ENCODE data around the gene ANKRD33B.

ANKRD33B gene

GRCh38 chr5:10675177-10675700 lies 111.4 kb downstream of the ANKRD33B start:
- H3K36me3 ChIP-seq, result peaks cover 43% of the 10 kb centered on the region
- H3K4me3 ChIP-seq, result no peak overlapping the region
- H3K4me2 ChIP-seq, result no peak overlapping the region
- no peaks in the 10 kb centered on the region for H4K20me1 ChIP-seq
- no peaks in the 10 kb centered on the region for H3K9me3 ChIP-seq
- H3K9ac ChIP-seq, result no peak overlapping the region
- no peak overlapping the region for H3K27ac ChIP-seq
- H3K27me3 ChIP-seq, result no peaks in the 10 kb centered on the region
- TF ChIP-seq Cebpa-rat (IDR thresholded peaks at IDR 0.05), result no peak
- peaks cover 2% of the 10 kb centered on the region; the same call in 1 of the 2 replicates for H3K4me1 ChIP-seq

DNA sequence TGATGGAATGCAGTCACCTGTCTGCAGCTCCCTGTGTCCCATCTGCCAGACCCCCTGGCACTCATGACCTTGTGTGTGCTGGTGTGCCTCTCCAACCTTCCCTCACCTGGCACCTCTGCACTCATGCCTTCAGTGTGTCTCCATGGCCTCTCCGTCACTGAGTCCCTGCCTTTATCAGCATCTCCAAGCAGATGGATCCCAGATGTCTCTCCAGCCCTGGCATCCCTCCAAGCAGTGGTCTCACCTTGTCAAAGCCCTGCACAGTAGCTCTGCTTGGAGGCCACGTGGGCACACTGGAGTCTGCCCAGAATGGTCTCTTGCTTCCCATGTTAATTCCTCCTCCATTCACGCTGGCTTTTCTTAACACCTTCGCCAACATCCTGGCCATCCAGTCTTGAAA lies 112.4 kb downstream of the ANKRD33B start:
- H4K20me1 ChIP-seq, result no peaks in the 10 kb centered on the region
- TF ChIP-seq Cebpa-rat (IDR thresholded peaks at IDR 0.05), result no peak

DNA sequence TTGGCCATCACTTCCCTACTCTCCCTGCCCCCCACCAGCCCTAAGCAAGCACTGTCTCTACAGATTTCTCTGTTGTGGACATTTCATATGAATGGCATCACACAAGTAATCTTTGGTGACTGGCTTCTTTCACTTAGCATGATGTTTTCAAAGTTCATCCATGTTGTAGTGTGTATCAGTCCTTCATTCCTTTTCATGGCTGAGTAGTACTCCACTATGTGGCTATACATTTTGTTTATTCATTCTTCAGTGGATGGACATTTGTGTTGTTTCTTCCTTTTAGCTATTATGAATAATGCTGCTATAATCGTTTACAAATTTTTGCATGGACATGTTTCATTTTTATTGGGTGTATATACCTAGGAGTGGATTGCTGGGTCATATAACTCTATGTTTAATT lies 113.1 kb downstream of the ANKRD33B start:
- H3K36me3 ChIP-seq, result peaks cover 60% of the 10 kb centered on the region
- H4K20me1 ChIP-seq, result no peaks in the 10 kb centered on the region
- H3K27me3 ChIP-seq, result no peaks in the 10 kb centered on the region

More for the DNA sequence above, 112.4 kb downstream of the ANKRD33B start:
- H3K27ac ChIP-seq, result no peak overlapping the region
- peaks cover 53% of the 10 kb centered on the region for H3K36me3 ChIP-seq
- H3K4me1 ChIP-seq, result peaks cover 12% of the 10 kb centered on the region
- no peak overlapping the region for H3K4me3 ChIP-seq
- H3K27me3 ChIP-seq, result no peaks in the 10 kb centered on the region
- no peaks in the 10 kb centered on the region for H3K9me3 ChIP-seq
- H3K4me2 ChIP-seq, result no peak overlapping the region
- no peak overlapping the region for H3K9ac ChIP-seq

DNA sequence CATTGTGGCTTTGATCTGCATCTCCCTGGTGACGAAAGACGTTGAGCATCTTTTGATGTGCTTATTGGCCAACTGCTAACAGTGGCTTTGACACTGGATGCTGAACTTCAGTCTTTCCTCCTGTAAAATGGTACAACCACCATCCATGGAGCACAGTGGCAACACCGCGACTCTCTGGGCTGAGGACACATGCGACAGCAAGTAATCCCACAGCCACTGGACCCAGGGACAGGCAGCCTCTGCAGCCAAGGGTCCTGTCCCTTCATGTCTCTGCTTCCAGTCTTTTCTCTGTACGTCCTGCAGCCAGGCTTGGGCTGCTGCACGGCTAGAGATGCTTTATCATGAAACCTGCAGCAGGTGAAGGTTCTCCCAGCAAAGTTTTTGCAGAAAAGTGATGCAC lies 113.7 kb downstream of the ANKRD33B start:
- peaks cover 25% of the 10 kb centered on the region for H3K4me1 ChIP-seq
- no peak for TF ChIP-seq Cebpa-rat (IDR thresholded peaks at IDR 0.05)
- peaks cover 66% of the 10 kb centered on the region for H3K36me3 ChIP-seq
- no peak overlapping the region for H3K27ac ChIP-seq
- H3K4me3 ChIP-seq, result no peak overlapping the region
- H3K4me2 ChIP-seq, result no peak overlapping the region
- H4K20me1 ChIP-seq, result peaks cover 3% of the 10 kb centered on the region; the same call in 1 of the 2 replicates
- no peak overlapping the region for H3K9ac ChIP-seq
- no peaks in the 10 kb centered on the region for H3K9me3 ChIP-seq
- no peaks in the 10 kb centered on the region for H3K27me3 ChIP-seq

More for the DNA sequence above, 113.1 kb downstream of the ANKRD33B start:
- no peak overlapping the region for H3K4me2 ChIP-seq
- no peak overlapping the region for H3K27ac ChIP-seq
- no peaks in the 10 kb centered on the region for H3K9me3 ChIP-seq
- H3K4me1 ChIP-seq, result peaks cover 19% of the 10 kb centered on the region
- H3K9ac ChIP-seq, result no peak overlapping the region
- TF ChIP-seq Cebpa-rat (IDR thresholded peaks at IDR 0.05), result no peak
- no peak overlapping the region for H3K4me3 ChIP-seq

GRCh38 chr5:10678244-10678643 lies 114.4 kb downstream of the ANKRD33B start:
- peaks cover 10% of the 10 kb centered on the region; the same call in 1 of the 2 replicates for H4K20me1 ChIP-seq
- peaks cover 32% of the 10 kb centered on the region for H3K4me1 ChIP-seq
- H3K9me3 ChIP-seq, result no peaks in the 10 kb centered on the region
- H3K4me2 ChIP-seq, result no peak overlapping the region
- peaks cover 73% of the 10 kb centered on the region for H3K36me3 ChIP-seq
- H3K27me3 ChIP-seq, result no peaks in the 10 kb centered on the region
- H3K4me3 ChIP-seq, result no peak overlapping the region
- no peak overlapping the region for H3K9ac ChIP-seq
- H3K27ac ChIP-seq, result no peak overlapping the region
- no peak for TF ChIP-seq Cebpa-rat (IDR thresholded peaks at IDR 0.05)

GRCh38 chr5:10679336-10679988 lies 115.6 kb downstream of the ANKRD33B start:
- Histone ChIP-seq H3K36me3 (peaks cover 81% of the 10 kb centered on the region), H3K4me2 (no peak overlapping the region), H3K4me3 (no peak overlapping the region), H3K27ac (no peak overlapping the region), H3K27me3 (no peaks in the 10 kb centered on the region), H3K9me3 (no peaks in the 10 kb centered on the region), H4K20me1 (peaks cover 22% of the 10 kb centered on the region; the same call in 1 of the 2 replicates), H3K4me1 (peaks cover 32% of the 10 kb centered on the region), H3K9ac (no peak overlapping the region)
- no peak for TF ChIP-seq Cebpa-rat (IDR thresholded peaks at IDR 0.05)

DNA sequence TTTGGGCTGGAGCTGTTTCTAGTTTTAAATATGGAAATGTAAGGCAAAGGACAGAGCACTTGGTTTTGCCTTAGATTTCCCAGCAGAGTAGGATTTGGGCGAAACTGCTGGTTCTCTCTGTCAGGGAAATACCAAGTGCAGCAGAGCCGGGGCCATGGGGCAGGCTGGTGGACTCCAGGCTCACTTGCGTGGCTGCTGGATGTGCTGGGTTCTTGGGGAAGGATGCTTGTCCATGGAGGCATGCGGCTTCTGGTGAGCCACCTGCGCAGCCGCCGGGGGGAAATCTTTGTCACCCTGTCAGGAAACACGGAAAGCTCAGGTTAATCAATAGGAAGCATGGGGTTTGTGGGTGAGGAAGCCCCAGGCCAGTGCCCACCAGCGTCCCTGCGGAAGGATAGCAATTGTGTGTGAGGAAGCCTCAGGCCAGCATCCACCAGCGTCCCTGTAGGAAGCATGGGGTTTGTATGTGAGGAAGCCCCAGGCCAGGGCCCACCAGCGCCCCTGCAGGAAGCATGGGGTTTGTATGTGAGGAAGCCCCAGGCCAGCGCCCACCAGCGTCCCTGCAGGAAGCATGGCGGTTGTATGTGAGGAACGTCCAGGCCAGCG lies 117.1 kb downstream of the ANKRD33B start:
- Histone ChIP-seq H3K9me3 (no peaks in the 10 kb centered on the region), H3K27ac (0 out of 2 replicates have a peak overlapping the region, but pooled peaks have one; percentile 70), H3K36me3 (peaks cover 96% of the 10 kb centered on the region), H3K4me1 (peaks cover 32% of the 10 kb centered on the region), H3K4me2 (peak overlapping the region; percentile 65), H3K4me3 (no peak overlapping the region), H3K27me3 (no peaks in the 10 kb centered on the region), H4K20me1 (peaks cover 36% of the 10 kb centered on the region; the same call in 1 of the 2 replicates), H3K9ac (no peak overlapping the region)
- no peak for TF ChIP-seq Cebpa-rat (IDR thresholded peaks at IDR 0.05)

- peaks cover 8% of the 10 kb centered on the region for H3K9me3 ChIP-seq
- H4K20me1 ChIP-seq, result peaks cover 36% of the 10 kb centered on the region; the same call in 1 of the 2 replicates
- H3K9ac ChIP-seq, result no peak overlapping the region
- no peak for TF ChIP-seq Cebpa-rat (IDR thresholded peaks at IDR 0.05)
- no peaks in the 10 kb centered on the region for H3K27me3 ChIP-seq
- H3K4me2 ChIP-seq, result peak overlapping the region; percentile 65
- peaks cover 96% of the 10 kb centered on the region for H3K36me3 ChIP-seq
- H3K4me1 ChIP-seq, result peaks cover 32% of the 10 kb centered on the region
- H3K4me3 ChIP-seq, result no peak overlapping the region
- H3K27ac ChIP-seq, result peak overlapping the region; percentile 70
These were observed 118.1 kb downstream of the ANKRD33B start for GRCh38 chr5:10681731-10682679.

DNA sequence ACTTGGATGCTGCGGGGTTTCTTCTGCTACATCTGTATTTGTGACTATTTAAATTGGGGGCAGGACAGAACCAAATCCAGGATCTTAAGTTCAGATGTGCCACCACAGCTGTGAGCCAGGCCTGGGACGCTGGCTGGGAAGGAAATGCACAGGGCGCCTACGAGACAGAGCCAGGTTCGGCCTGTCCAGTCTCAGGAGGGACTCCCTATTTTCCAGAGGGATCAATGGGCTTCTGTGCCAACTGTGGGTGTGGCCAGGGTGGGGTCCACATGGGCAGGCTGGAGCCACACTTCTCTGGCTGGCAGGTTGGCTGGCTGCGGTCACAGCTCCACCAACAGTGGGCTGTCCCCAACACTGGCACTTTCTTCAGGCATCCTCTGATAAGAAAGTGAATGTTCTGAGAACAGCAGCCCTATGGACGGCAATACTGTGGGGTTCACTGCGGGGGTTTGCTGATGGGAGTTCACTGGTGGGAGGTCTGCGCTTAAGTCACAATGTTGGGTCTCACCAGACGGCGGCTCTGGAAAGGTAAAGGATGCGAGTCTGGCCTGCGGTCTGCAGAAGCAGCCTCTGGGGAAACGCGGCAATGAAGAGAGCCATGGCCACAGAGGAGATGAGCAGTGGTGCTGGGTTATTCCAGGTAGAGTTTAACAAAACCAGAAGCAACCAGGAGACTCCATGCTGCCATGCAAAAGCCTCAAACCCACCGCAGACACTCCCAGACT lies 119.1 kb downstream of the ANKRD33B start:
- H3K27me3 ChIP-seq, result no peaks in the 10 kb centered on the region
- no peak for TF ChIP-seq Cebpa-rat (IDR thresholded peaks at IDR 0.05)
- H3K9me3 ChIP-seq, result peaks cover 17% of the 10 kb centered on the region
- peak overlapping the region; percentile 70 for H3K27ac ChIP-seq
- H3K9ac ChIP-seq, result no peak overlapping the region
- H3K4me3 ChIP-seq, result no peak overlapping the region
- H3K4me1 ChIP-seq, result peaks cover 32% of the 10 kb centered on the region
- peaks cover 96% of the 10 kb centered on the region for H3K36me3 ChIP-seq
- peaks cover 36% of the 10 kb centered on the region; the same call in 1 of the 2 replicates for H4K20me1 ChIP-seq
- peak overlapping the region; percentile 65 for H3K4me2 ChIP-seq

All from BLaER1 (cell line).